ENCODE data around the gene CTSC.
A peak's percentile ranks its signal among the peaks of the same experiment; 100 is the strongest.

CTSC gene

GRCh38 chr11:88292171-88292843 lies 45.2 kb downstream of the CTSC start:
- peaks cover 2% of the 10 kb centered on the region for H3K9me3 Mint-ChIP-seq
- DNase-seq (ENCODE audit: low spot score in 2 of 2): no peak
- H3K4me3 Mint-ChIP-seq: no peak overlapping the region
- ATAC-seq: no peak
- peaks cover 96% of the 10 kb centered on the region for H3K36me3 Mint-ChIP-seq
- H3K4me1 Mint-ChIP-seq: peaks cover 13% of the 10 kb centered on the region
- no peak overlapping the region for H3K27ac Mint-ChIP-seq

GRCh38 chr11:88288560-88288959 lies 49.0 kb downstream of the CTSC start:
- ATAC-seq (no peak), DNase-seq (ENCODE audit: low spot score in 2 of 2) (no peak)
- Mint-ChIP-seq H3K4me3 (no peak overlapping the region), H3K27ac (no peak overlapping the region), H3K36me3 (peaks cover 69% of the 10 kb centered on the region), H3K4me1 (peaks cover 7% of the 10 kb centered on the region), H3K9me3 (peaks cover 2% of the 10 kb centered on the region)

GRCh38 chr11:88284336-88285050 lies 53.0 kb downstream of the CTSC start:
- Mint-ChIP-seq H3K36me3 (peaks cover 29% of the 10 kb centered on the region), H3K4me3 (no peak overlapping the region), H3K9me3 (peaks cover 2% of the 10 kb centered on the region), H3K4me1 (peaks cover 7% of the 10 kb centered on the region), H3K27ac (no peak overlapping the region)
- DNase-seq (ENCODE audit: low spot score in 2 of 2) (no peak), ATAC-seq (no peak)

GRCh38 chr11:88282747-88283515 lies 54.6 kb downstream of the CTSC start:
- H3K4me1 Mint-ChIP-seq: no peaks in the 10 kb centered on the region
- peaks cover 13% of the 10 kb centered on the region for H3K36me3 Mint-ChIP-seq
- no peak for ATAC-seq
- peak overlapping the region; percentile 54 for H3K27ac Mint-ChIP-seq
- DNase-seq (ENCODE audit: low spot score in 2 of 2): no peak
- H3K4me3 Mint-ChIP-seq: no peak overlapping the region
- H3K9me3 Mint-ChIP-seq: no peaks in the 10 kb centered on the region

- peaks cover 6% of the 10 kb centered on the region for H3K36me3 Mint-ChIP-seq
Measured at GRCh38 chr11:88281317-88281712, 56.2 kb downstream of the CTSC start.

GRCh38 chr11:88280673-88281316 lies 56.7 kb downstream of the CTSC start:
- Mint-ChIP-seq H3K4me3 (no peak overlapping the region), H3K9me3 (no peaks in the 10 kb centered on the region), H3K4me1 (no peaks in the 10 kb centered on the region), H3K27ac (no peak overlapping the region), H3K36me3 (peaks cover 6% of the 10 kb centered on the region)
- ATAC-seq: no peak
- DNase-seq (ENCODE audit: low spot score in 2 of 2): no peak

More at GRCh38 chr11:88281317-88281712, 56.2 kb downstream of the CTSC start:
- Mint-ChIP-seq H3K27ac (no peak overlapping the region), H3K9me3 (no peaks in the 10 kb centered on the region), H3K4me1 (no peaks in the 10 kb centered on the region), H3K4me3 (no peak overlapping the region)
- DNase-seq (ENCODE audit: low spot score in 2 of 2) (no peak), ATAC-seq (no peak)

GRCh38 chr11:88277349-88277915 lies 60.1 kb downstream of the CTSC start:
- H3K36me3 Mint-ChIP-seq: no peaks in the 10 kb centered on the region
- ATAC-seq (no peak), DNase-seq (ENCODE audit: low spot score in 2 of 2) (no peak)
- H3K4me1 Mint-ChIP-seq: no peaks in the 10 kb centered on the region
- H3K9me3 Mint-ChIP-seq: no peaks in the 10 kb centered on the region
- H3K27ac Mint-ChIP-seq: no peak overlapping the region
- no peak overlapping the region for H3K4me3 Mint-ChIP-seq

GRCh38 chr11:88275636-88276035 lies 61.9 kb downstream of the CTSC start:
- ATAC-seq (no peak), DNase-seq (ENCODE audit: low spot score in 2 of 2) (no peak)
- no peak overlapping the region for H3K4me3 Mint-ChIP-seq
- H3K27ac Mint-ChIP-seq: no peak overlapping the region
- H3K36me3 Mint-ChIP-seq: peaks cover 7% of the 10 kb centered on the region
- H3K4me1 Mint-ChIP-seq: no peaks in the 10 kb centered on the region
- H3K9me3 Mint-ChIP-seq: no peaks in the 10 kb centered on the region

GRCh38 chr11:88266919-88267318 lies 70.6 kb downstream of the CTSC start:
- Mint-ChIP-seq H3K4me1 (peaks cover 6% of the 10 kb centered on the region), H3K9me3 (peaks cover 5% of the 10 kb centered on the region), H3K27ac (no peak overlapping the region), H3K4me3 (no peak overlapping the region), H3K36me3 (peaks cover 30% of the 10 kb centered on the region)
- ATAC-seq (no peak), DNase-seq (ENCODE audit: low spot score in 2 of 2) (no peak)

GRCh38 chr11:88266157-88266556 lies 71.4 kb downstream of the CTSC start:
- no peak for DNase-seq (ENCODE audit: low spot score in 2 of 2)
- peaks cover 12% of the 10 kb centered on the region for H3K9me3 Mint-ChIP-seq
- H3K4me1 Mint-ChIP-seq: peaks cover 6% of the 10 kb centered on the region
- peaks cover 29% of the 10 kb centered on the region for H3K36me3 Mint-ChIP-seq
- no peak for ATAC-seq
- peak overlapping the region; percentile 21 for H3K27ac Mint-ChIP-seq
- no peak overlapping the region for H3K4me3 Mint-ChIP-seq

- Mint-ChIP-seq H3K36me3 (peaks cover 16% of the 10 kb centered on the region), H3K4me1 (peaks cover 7% of the 10 kb centered on the region), H3K9me3 (peaks cover 42% of the 10 kb centered on the region), H3K4me3 (no peak overlapping the region), H3K27ac (no peak overlapping the region)
- DNase-seq (ENCODE audit: low spot score in 2 of 2): no peak
- no peak for ATAC-seq
Measured at GRCh38 chr11:88259431-88259830, 78.1 kb downstream of the CTSC start.

GRCh38 chr11:88252208-88252607 lies 85.3 kb downstream of the CTSC start:
- Mint-ChIP-seq H3K36me3 (no peaks in the 10 kb centered on the region), H3K9me3 (peaks cover 5% of the 10 kb centered on the region), H3K4me1 (peaks cover 7% of the 10 kb centered on the region), H3K27ac (no peak overlapping the region), H3K4me3 (no peak overlapping the region)
- ATAC-seq: no peak
- no peak for DNase-seq (ENCODE audit: low spot score in 2 of 2)

GRCh38 chr11:88250566-88251242 lies 86.8 kb downstream of the CTSC start:
- Mint-ChIP-seq H3K36me3 (no peaks in the 10 kb centered on the region), H3K4me3 (no peak overlapping the region), H3K4me1 (peaks cover 7% of the 10 kb centered on the region), H3K9me3 (peaks cover 4% of the 10 kb centered on the region), H3K27ac (no peak overlapping the region)
- ATAC-seq (no peak), DNase-seq (ENCODE audit: low spot score in 2 of 2) (no peak)

- DNase-seq (ENCODE audit: low spot score in 2 of 2) (no peak), ATAC-seq (no peak)
- Mint-ChIP-seq H3K4me3 (no peak overlapping the region), H3K36me3 (no peaks in the 10 kb centered on the region), H3K4me1 (no peaks in the 10 kb centered on the region), H3K9me3 (no peaks in the 10 kb centered on the region), H3K27ac (no peak overlapping the region)
Measured at GRCh38 chr11:88249706-88250105, 87.8 kb downstream of the CTSC start.

Measured in stimulated activated effector memory CD8-positive, alpha-beta T cell treated with anti-CD3 and anti-CD28 coated beads, Interleukin-12 subunit alpha, Interleukin-12 subunit beta, amount 100 ng/mL, for 72 hours (primary cell).